Skeletal muscle satellite cell (primary cell): ENCODE results near the gene GLS.
"Not testable (repeated sequence)": the region's sequence is repeated elsewhere in the genome, so short reads cannot be mapped to it uniquely, and the experiment has no call there.

Experiments used
- H3K27me3 ChIP-seq: 2 replicates; pipeline ENCODE4 v1.7.0; 2013; ENCODE audit warnings: low read length; ENCODE audit not compliant: control insufficient read depth, insufficient read depth
- H3K36me3 ChIP-seq: 2 replicates; pipeline ENCODE4 v1.7.0; 2013; ENCODE audit warnings: mild to moderate bottlenecking, control low read depth, low read length; ENCODE audit not compliant: insufficient read depth
- H3K4me1 ChIP-seq: 2 replicates; pipeline ENCODE4 v1.7.0; 2013; ENCODE audit warnings: low read length; ENCODE audit not compliant: control insufficient read depth, insufficient read depth
- H3K4me2 ChIP-seq: 2 replicates; pipeline ENCODE4 v1.7.0; 2013; ENCODE audit warnings: mild to moderate bottlenecking, low read length
- H3K4me3 ChIP-seq: 2 replicates; pipeline ENCODE4 v1.7.0; 2013; ENCODE audit warnings: low read length
- H3K9ac ChIP-seq: 2 replicates; pipeline ENCODE4 v1.7.0; 2013; ENCODE audit warnings: mild to moderate bottlenecking, low read depth, low read length, moderate library complexity
- H3K9me3 ChIP-seq: replicated peaks from 2 replicates; pipeline ENCODE4 v1.7.0; 2013; ENCODE audit warnings: mild to moderate bottlenecking, control low read depth, low read length

Gene GLS

GRCh38 chr2:190876631-190877030 is 4.0 kb upstream of the GLS start:
- Histone ChIP-seq H3K27me3 (no peaks in the 10 kb centered on the region), H3K9me3 (no peaks in the 10 kb centered on the region), H3K9ac (no peak overlapping the region), H3K36me3 (no peaks in the 10 kb centered on the region), H3K4me2 (no peak overlapping the region), H3K4me1 (peaks cover 5% of the 10 kb centered on the region), H3K4me3 (no peak overlapping the region)

- no peak overlapping the region for H3K4me2 ChIP-seq
- no peaks in the 10 kb centered on the region for H3K36me3 ChIP-seq
- H3K9me3 ChIP-seq = no peaks in the 10 kb centered on the region
- no peak overlapping the region for H3K4me3 ChIP-seq
- H3K27me3 ChIP-seq = no peaks in the 10 kb centered on the region
- H3K4me1 ChIP-seq = peaks cover 5% of the 10 kb centered on the region
- no peak overlapping the region for H3K9ac ChIP-seq
Observed at GRCh38 chr2:190877436-190877835, 3.2 kb upstream of the GLS start.

- Histone ChIP-seq H3K4me2 (peak overlapping the region; percentile 99), H3K4me1 (peaks cover 5% of the 10 kb centered on the region), H3K9me3 (no peaks in the 10 kb centered on the region), H3K9ac (peak overlapping the region; percentile 87), H3K36me3 (peaks cover 12% of the 10 kb centered on the region), H3K27me3 (no peaks in the 10 kb centered on the region), H3K4me3 (peak overlapping the region; percentile 85)
Observed at GRCh38 chr2:190879474-190880377, 895 bp upstream of the GLS start.

- Histone ChIP-seq H3K9me3 (no peaks in the 10 kb centered on the region), H3K36me3 (peaks cover 12% of the 10 kb centered on the region), H3K4me1 (peaks cover 5% of the 10 kb centered on the region)
Observed at GRCh38 chr2:190881084-190881597, 520 bp downstream of the GLS start.

DNA sequence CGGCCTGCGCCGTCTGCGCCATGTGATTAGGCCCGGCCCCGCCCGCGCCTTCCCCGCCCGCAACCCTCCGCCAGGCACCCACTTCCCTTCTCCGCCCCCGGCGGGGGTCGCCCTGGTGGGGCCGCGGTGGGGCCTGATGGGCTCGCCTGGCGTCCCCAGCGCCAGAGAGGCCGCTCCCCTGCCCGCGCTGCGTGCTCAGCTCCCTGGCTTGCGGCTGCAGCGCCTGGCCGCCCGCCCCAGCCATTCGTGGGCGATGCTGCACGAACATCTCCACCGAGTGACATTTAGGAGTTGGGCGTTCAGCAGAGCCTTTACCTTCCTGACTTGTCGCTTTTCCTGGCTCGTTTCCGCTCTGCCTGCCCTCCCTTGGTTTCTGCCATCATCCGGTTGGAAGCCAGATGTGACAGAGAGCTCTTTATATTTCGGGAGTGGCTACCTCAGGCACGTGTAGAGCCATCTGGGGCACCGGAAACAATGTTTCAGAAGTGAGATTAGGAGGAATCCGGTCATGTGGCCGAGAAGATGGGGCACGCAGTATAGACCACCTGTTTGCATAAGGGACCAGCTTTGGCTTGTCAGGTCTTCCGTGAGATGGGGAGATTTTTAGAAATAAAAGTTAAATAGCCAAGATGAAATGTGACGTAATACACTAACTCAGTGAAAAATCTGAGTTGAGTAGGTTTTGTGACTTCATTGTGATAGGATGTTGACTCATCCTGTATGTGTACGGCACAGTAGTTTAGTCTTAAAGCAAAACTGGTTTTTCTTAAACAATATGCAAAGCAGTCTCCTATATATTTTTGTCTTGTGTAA is 1.2 kb downstream of the GLS start:
- Histone ChIP-seq H3K4me1 (peaks cover 6% of the 10 kb centered on the region), H3K9me3 (no peaks in the 10 kb centered on the region), H3K9ac (peak overlapping the region; percentile 94), H3K4me2 (peak overlapping the region; percentile 82), H3K27me3 (no peaks in the 10 kb centered on the region), H3K36me3 (peaks cover 12% of the 10 kb centered on the region), H3K4me3 (peak overlapping the region; percentile 85)

More at GRCh38 chr2:190881084-190881597, 520 bp downstream of the GLS start:
- H3K9ac ChIP-seq = peak overlapping the region; percentile 94
- peak overlapping the region; percentile 82 for H3K4me2 ChIP-seq
- peak overlapping the region; percentile 85 for H3K4me3 ChIP-seq
- H3K27me3 ChIP-seq = no peaks in the 10 kb centered on the region

DNA sequence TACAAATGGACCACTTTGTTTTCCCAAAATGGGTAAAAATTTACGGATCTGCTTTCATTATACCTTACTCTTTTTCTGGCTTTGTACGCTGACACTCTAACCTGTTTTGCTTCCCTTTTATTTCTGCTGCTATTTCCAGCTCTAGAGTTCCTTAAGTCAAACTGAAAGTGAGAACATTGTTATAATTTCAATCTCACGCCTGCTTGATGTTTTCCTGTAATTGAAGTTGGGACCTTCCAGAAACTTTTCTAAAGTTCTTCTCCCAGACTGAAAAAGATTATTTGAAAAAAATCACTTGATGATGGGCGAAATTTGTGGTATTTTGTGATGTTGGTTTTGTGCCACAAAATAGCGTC is 1.8 kb downstream of the GLS start:
- H3K4me2 ChIP-seq = peak overlapping the region; percentile 82
- peak overlapping the region; percentile 94 for H3K9ac ChIP-seq
- H3K4me3 ChIP-seq = peak overlapping the region; percentile 85
- H3K9me3 ChIP-seq = no peaks in the 10 kb centered on the region
- H3K27me3 ChIP-seq = no peaks in the 10 kb centered on the region
- peaks cover 12% of the 10 kb centered on the region for H3K36me3 ChIP-seq
- peaks cover 12% of the 10 kb centered on the region for H3K4me1 ChIP-seq

GRCh38 chr2:190882856-190883582 is 2.4 kb downstream of the GLS start:
- H3K27me3 ChIP-seq = no peaks in the 10 kb centered on the region
- H3K4me2 ChIP-seq = peak overlapping the region; percentile 82
- peak overlapping the region; percentile 94 for H3K9ac ChIP-seq
- peaks cover 18% of the 10 kb centered on the region for H3K4me1 ChIP-seq
- peaks cover 12% of the 10 kb centered on the region for H3K36me3 ChIP-seq
- no peaks in the 10 kb centered on the region for H3K9me3 ChIP-seq
- H3K4me3 ChIP-seq = peak overlapping the region; percentile 85

GRCh38 chr2:190885844-190886243 is 5.2 kb downstream of the GLS start:
- H3K9me3 ChIP-seq, H3K4me3 ChIP-seq, H3K27me3 ChIP-seq, H3K9ac ChIP-seq: not testable (repeated sequence)
- peaks cover 21% of the 10 kb centered on the region for H3K4me1 ChIP-seq
- H3K4me2 ChIP-seq = peak overlapping the region; percentile 82
- H3K36me3 ChIP-seq = peaks cover 23% of the 10 kb centered on the region

DNA sequence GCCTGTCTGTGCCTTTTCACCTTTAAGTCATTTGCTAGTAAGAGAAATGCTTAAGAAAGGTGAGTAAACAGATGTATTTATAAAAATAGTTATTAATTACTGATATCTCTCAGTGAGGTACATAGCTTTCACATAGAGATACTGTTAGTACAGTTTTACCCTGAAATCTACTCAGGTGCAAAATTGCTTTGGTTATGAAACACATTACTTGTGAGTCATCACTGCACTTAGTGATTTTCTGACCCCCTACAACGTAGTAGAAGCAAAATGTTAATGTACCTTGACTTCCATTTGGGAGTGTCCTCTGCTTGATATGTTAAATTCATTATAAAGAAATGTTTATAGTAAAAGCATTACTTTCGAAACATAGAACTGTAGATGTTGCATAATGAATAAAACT is 6.5 kb downstream of the GLS start:
- peaks cover 29% of the 10 kb centered on the region for H3K4me1 ChIP-seq

DNA sequence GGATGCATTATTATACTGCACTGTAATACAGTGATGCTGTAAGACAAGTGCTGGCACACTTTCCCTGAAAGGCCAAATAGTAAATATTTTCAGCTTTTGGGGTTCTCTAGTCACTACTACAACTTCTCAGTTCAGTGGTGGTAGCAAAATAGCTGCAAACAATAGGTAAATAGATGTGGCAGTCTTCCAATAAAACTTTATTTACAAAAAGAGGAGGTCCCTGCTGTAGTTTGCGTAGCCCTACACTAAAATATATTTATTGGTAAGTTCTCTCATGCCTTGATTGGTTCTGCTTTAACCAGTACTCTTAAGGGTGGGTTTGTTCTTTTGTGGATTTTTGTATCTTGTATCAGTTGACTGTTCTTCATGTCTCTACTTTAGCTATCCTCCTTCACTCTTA is 7.8 kb downstream of the GLS start:
- Histone ChIP-seq H3K36me3 (peaks cover 26% of the 10 kb centered on the region), H3K4me1 (peaks cover 29% of the 10 kb centered on the region), H3K9ac (peak overlapping the region; percentile 13), H3K4me3 (no peak overlapping the region), H3K4me2 (peak overlapping the region; percentile 55), H3K27me3 (no peaks in the 10 kb centered on the region), H3K9me3 (no peaks in the 10 kb centered on the region)

More for the DNA sequence above, 6.5 kb downstream of the GLS start:
- peaks cover 30% of the 10 kb centered on the region for H3K36me3 ChIP-seq
- H3K9ac ChIP-seq = peak overlapping the region; percentile 13
- peak overlapping the region; percentile 55 for H3K4me2 ChIP-seq
- H3K27me3 ChIP-seq = no peaks in the 10 kb centered on the region
- peak overlapping the region; percentile 48 for H3K4me3 ChIP-seq
- H3K9me3 ChIP-seq = no peaks in the 10 kb centered on the region
